ENCODE results near the gene MFSD1.

The MFSD1 gene

GRCh38 chr3:158775426-158776410 lies 26.1 kb upstream of the MFSD1 start:
- Histone ChIP-seq H3K27ac (ENCODE audit: poor library complexity, severe bottlenecking) (no peak overlapping the region), H3K27me3 (ENCODE audit: insufficient read depth, poor library complexity, severe bottlenecking) (no peaks in the 10 kb centered on the region), H3K4me1 (ENCODE audit: insufficient read depth, poor library complexity, severe bottlenecking) (peaks cover 6% of the 10 kb centered on the region), H3K9me3 (ENCODE audit: severe bottlenecking) (no peaks in the 10 kb centered on the region), H3K36me3 (ENCODE audit: low read depth) (no peaks in the 10 kb centered on the region), H3K4me3 (ENCODE audit: severe bottlenecking) (no peak overlapping the region)
- ATAC-seq (ENCODE audit: low read depth) (no peak; the same call in 2 of the 3 replicates), DNase-seq (ENCODE audit: low spot score) (no peak)
- no peak for TF ChIP-seq CTCF (IDR thresholded peaks at IDR 0.05; ENCODE audit: poor library complexity, severe bottlenecking)

GRCh38 chr3:158776531-158776930 lies 25.3 kb upstream of the MFSD1 start:
- Histone ChIP-seq H3K36me3 (ENCODE audit: low read depth) (no peaks in the 10 kb centered on the region), H3K27me3 (ENCODE audit: insufficient read depth, poor library complexity, severe bottlenecking) (no peaks in the 10 kb centered on the region), H3K9me3 (ENCODE audit: severe bottlenecking) (no peaks in the 10 kb centered on the region), H3K4me3 (ENCODE audit: severe bottlenecking) (no peak overlapping the region), H3K4me1 (ENCODE audit: insufficient read depth, poor library complexity, severe bottlenecking) (peaks cover 6% of the 10 kb centered on the region), H3K27ac (ENCODE audit: poor library complexity, severe bottlenecking) (no peak overlapping the region)
- no peak for TF ChIP-seq CTCF (IDR thresholded peaks at IDR 0.05; ENCODE audit: poor library complexity, severe bottlenecking)
- ATAC-seq (ENCODE audit: low read depth) (no peak), DNase-seq (ENCODE audit: low spot score) (no peak)

- DNase-seq (ENCODE audit: low spot score) (no peak), ATAC-seq (ENCODE audit: low read depth) (no peak)
- no peak overlapping the region for H3K4me3 ChIP-seq (ENCODE audit: severe bottlenecking)
- H3K4me1 ChIP-seq (ENCODE audit: insufficient read depth, poor library complexity, severe bottlenecking): peaks cover 6% of the 10 kb centered on the region
- TF ChIP-seq CTCF (IDR thresholded peaks at IDR 0.05; ENCODE audit: poor library complexity, severe bottlenecking): no peak
- no peaks in the 10 kb centered on the region for H3K36me3 ChIP-seq (ENCODE audit: low read depth)
- H3K27ac ChIP-seq (ENCODE audit: poor library complexity, severe bottlenecking): no peak overlapping the region
- H3K27me3 ChIP-seq (ENCODE audit: insufficient read depth, poor library complexity, severe bottlenecking): no peaks in the 10 kb centered on the region
- H3K9me3 ChIP-seq (ENCODE audit: severe bottlenecking): no peaks in the 10 kb centered on the region
These were observed 24.5 kb upstream of the MFSD1 start for GRCh38 chr3:158777161-158777873.

- H3K36me3 ChIP-seq (ENCODE audit: low read depth): no peaks in the 10 kb centered on the region
- no peaks in the 10 kb centered on the region for H3K9me3 ChIP-seq (ENCODE audit: severe bottlenecking)
- TF ChIP-seq CTCF (IDR thresholded peaks at IDR 0.05; ENCODE audit: poor library complexity, severe bottlenecking): no peak
- H3K27ac ChIP-seq (ENCODE audit: poor library complexity, severe bottlenecking): no peak overlapping the region
- H3K4me1 ChIP-seq (ENCODE audit: insufficient read depth, poor library complexity, severe bottlenecking): no peaks in the 10 kb centered on the region
- ATAC-seq (ENCODE audit: low read depth): no peak
- DNase-seq (ENCODE audit: low spot score): no peak
- no peak overlapping the region for H3K4me3 ChIP-seq (ENCODE audit: severe bottlenecking)
- H3K27me3 ChIP-seq (ENCODE audit: insufficient read depth, poor library complexity, severe bottlenecking): no peaks in the 10 kb centered on the region
These were observed 21.1 kb upstream of the MFSD1 start for GRCh38 chr3:158780766-158781165.
